GM12878 (cell line): ENCODE data around the gene XIRP1.

Experiments
- BCL3 ChIP-seq: IDR thresholded peaks from 2 replicates; pipeline ENCODE4 v1.6.1; 2011; ENCODE audit warnings: borderline replicate concordance, low read depth, mild to moderate bottlenecking, moderate library complexity, low read length; ENCODE audit not compliant: insufficient read depth, poor library complexity, severe bottlenecking
- CBX5 ChIP-seq: sonication (generic); IDR thresholded peaks from 2 replicates; pipeline ENCODE4 v1.6.1; 2016; ENCODE audit warnings: low read depth, moderate library complexity, mild to moderate bottlenecking, inconsistent platforms
- ESRRA ChIP-seq: IDR thresholded peaks from 2 replicates; pipeline ENCODE4 v1.6.1; 2012; ENCODE audit warnings: mild to moderate bottlenecking, low read length, improper control_type of control experiment
- MXI1 ChIP-seq: fragments of 150-350 bp; IDR thresholded peaks from 2 replicates; pipeline ENCODE4 v1.6.1; 2011; ENCODE audit warnings: low read depth, mild to moderate bottlenecking, inconsistent platforms, low read length, improper control_type of control experiment
- MYC ChIP-seq: IDR thresholded peaks from 2 replicates; pipeline ENCODE4 v1.6.1; 2011; ENCODE audit warnings: mild to moderate bottlenecking, low read length, moderate library complexity, inconsistent platforms; ENCODE audit not compliant: insufficient read depth, insufficient replicate concordance, insufficient read length, severe bottlenecking
- NFXL1 ChIP-seq: fragments of 450-650 bp; IDR thresholded peaks from 2 replicates; pipeline ENCODE4 v1.6.1; 2017; ENCODE audit warnings: antibody characterized with exemption, mild to moderate bottlenecking, borderline replicate concordance
- RAD21 ChIP-seq: IDR thresholded peaks from 2 replicates; pipeline ENCODE4 v1.6.1; 2011; ENCODE audit warnings: mild to moderate bottlenecking, low read depth, low read length, moderate library complexity; ENCODE audit not compliant: insufficient read depth
- TF ChIP-seq, protein P1 (sequence below), 3 experiments: IDR thresholded peaks in 2 of 3; conservative IDR thresholded peaks in 1 of 3; 2 replicates each; pipeline ENCODE4 v1.5.1; 2011; ENCODE audit warnings: low read depth in 3 of 3, low read length in 3 of 3, mild to moderate bottlenecking in 3 of 3, control low read depth in 2 of 3, moderate library complexity in 2 of 3, inconsistent platforms in 1 of 3, mixed read lengths in 1 of 3; ENCODE audit not compliant: control insufficient read depth in 2 of 3, insufficient read depth in 1 of 3; ENCODE audit errors: extremely low read depth in 1 of 3

- no peak for TF ChIP-seq MYC
- no peak for TF ChIP-seq ESRRA
- TF ChIP-seq RAD21, result no peak
- no peak for TF ChIP-seq BCL3
- no peak for TF ChIP-seq MXI1
- TF ChIP-seq CBX5, result no peak
- TF ChIP-seq, protein P1, sequence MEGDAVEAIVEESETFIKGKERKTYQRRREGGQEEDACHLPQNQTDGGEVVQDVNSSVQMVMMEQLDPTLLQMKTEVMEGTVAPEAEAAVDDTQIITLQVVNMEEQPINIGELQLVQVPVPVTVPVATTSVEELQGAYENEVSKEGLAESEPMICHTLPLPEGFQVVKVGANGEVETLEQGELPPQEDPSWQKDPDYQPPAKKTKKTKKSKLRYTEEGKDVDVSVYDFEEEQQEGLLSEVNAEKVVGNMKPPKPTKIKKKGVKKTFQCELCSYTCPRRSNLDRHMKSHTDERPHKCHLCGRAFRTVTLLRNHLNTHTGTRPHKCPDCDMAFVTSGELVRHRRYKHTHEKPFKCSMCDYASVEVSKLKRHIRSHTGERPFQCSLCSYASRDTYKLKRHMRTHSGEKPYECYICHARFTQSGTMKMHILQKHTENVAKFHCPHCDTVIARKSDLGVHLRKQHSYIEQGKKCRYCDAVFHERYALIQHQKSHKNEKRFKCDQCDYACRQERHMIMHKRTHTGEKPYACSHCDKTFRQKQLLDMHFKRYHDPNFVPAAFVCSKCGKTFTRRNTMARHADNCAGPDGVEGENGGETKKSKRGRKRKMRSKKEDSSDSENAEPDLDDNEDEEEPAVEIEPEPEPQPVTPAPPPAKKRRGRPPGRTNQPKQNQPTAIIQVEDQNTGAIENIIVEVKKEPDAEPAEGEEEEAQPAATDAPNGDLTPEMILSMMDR (IDR thresholded peaks at IDR 0.05 in 2 of 3, conservative IDR thresholded peaks at IDR 0.05 in 1 of 3; ENCODE audit: control insufficient read depth in 2 of 3, extremely low read depth in 1 of 3, insufficient read depth in 1 of 3, low read depth in 3 of 3, low read length in 3 of 3), result no peak
- no peak for TF ChIP-seq NFXL1
These were observed 42.8 kb downstream of the XIRP1 start for GRCh38 chr3:39149498-39150147.
